Thoracic aorta (tissue), 2 donors: Measurements from ENCODE around the gene SGMS1. TPM values are rescaled to one million over a fixed set of nuclear protein-coding genes. Genes with fewer than 3 reads are reported as not detected.

Experiments used
- ATAC-seq: fragments of 150-250 bp; one replicate; pipeline ENCODE4 v1.8.0; 2017; ENCODE audit warnings: low read depth; ENCODE audit not compliant: insufficient number of reproducible peaks, low FRiP score
- DNase-seq: peaks from one replicate; pipeline ENCODE4 v3.0.0-alpha.2; 2020; ENCODE audit warnings: low spot score
- H3K27ac ChIP-seq, 2 donors: fragments of 200-600 bp; sonication (generic); 1 replicate in 1 of 2; 2 replicates in 1 of 2; pipeline ENCODE4 v1.5.1; 2016; ENCODE audit warnings: mild to moderate bottlenecking in 2 of 2, moderate library complexity in 2 of 2
- H3K27me3 ChIP-seq: fragments of 200-600 bp; sonication (generic); replicated peaks from 2 replicates; pipeline ENCODE4 v1.6.0; 2016; ENCODE audit warnings: mild to moderate bottlenecking; ENCODE audit not compliant: insufficient read depth
- H3K36me3 ChIP-seq: fragments of 200-600 bp; sonication (generic); one replicate; pipeline ENCODE4 v1.5.1; 2016
- H3K4me1 ChIP-seq, 2 donors: fragments of 200-600 bp; sonication (generic); 1 replicate in 1 of 2; 2 replicates in 1 of 2; pipeline versions ENCODE4 v1.5.1 to v1.6.0; 2016; ENCODE audit warnings: low read depth in 2 of 2, mild to moderate bottlenecking in 1 of 2; ENCODE audit not compliant: control insufficient read depth in 1 of 2
- H3K4me3 ChIP-seq: fragments of 200-600 bp; sonication (generic); 2 replicates; pipeline ENCODE4 v1.5.1; 2016; ENCODE audit warnings: mild to moderate bottlenecking
- H3K9me3 ChIP-seq: fragments of 200-600 bp; sonication (generic); 2 replicates; pipeline ENCODE4 v1.5.1; 2016
- total RNA-seq, 2 donors: library from RNA; depleted of rRNA; stranded (reverse); fragments of >200 nt; gene quantifications; one replicate each; pipeline versions ENCODE4 v1.1.0 to v1.2.3, GENCODE V29; 2016
- TF ChIP-seq, protein P1 (sequence below): fragments of 200-600 bp; sonication (generic); IDR thresholded peaks from one replicate; pipeline ENCODE4 v1.5.1; 2019; ENCODE audit warnings: antibody characterized with exemption

Gene SGMS1
- total RNA-seq, 2 donors from 2014 or later: 60.5 to 92.3 TPM

DNA sequence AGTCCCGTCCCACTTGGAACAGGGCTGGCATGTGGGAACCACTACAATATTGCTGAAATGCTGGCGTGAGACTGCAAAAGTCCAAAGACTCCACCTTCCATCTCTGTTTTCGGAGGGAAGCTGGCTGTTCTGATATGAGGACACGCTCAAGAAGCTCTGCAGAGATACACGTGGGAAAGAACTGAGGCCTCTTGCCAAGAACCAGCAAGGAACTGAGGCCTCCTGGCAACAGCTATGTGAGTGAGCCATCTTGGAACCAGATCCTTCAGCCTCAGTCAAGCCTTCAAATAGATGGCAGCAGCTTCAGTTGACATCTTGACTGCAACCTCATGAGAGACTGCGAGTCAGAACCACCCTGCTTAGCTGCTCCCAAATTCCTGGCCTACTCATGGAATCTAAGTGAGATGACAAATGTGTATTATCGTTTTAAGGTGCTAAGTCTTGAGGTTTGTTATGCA, 30.8 kb downstream of the SGMS1 start:
- Histone ChIP-seq H3K9me3 (no peaks in the 10 kb centered on the region), H3K27ac (no peak overlapping the region), H3K27me3 (no peaks in the 10 kb centered on the region), H3K36me3 (peaks cover 6% of the 10 kb centered on the region), H3K4me1 (peaks cover 0 to 7% of the 10 kb centered on the region in 2 donors), H3K4me3 (no peak overlapping the region)
- no peak for ATAC-seq
- DNase-seq: no peak
- TF ChIP-seq, protein P1, sequence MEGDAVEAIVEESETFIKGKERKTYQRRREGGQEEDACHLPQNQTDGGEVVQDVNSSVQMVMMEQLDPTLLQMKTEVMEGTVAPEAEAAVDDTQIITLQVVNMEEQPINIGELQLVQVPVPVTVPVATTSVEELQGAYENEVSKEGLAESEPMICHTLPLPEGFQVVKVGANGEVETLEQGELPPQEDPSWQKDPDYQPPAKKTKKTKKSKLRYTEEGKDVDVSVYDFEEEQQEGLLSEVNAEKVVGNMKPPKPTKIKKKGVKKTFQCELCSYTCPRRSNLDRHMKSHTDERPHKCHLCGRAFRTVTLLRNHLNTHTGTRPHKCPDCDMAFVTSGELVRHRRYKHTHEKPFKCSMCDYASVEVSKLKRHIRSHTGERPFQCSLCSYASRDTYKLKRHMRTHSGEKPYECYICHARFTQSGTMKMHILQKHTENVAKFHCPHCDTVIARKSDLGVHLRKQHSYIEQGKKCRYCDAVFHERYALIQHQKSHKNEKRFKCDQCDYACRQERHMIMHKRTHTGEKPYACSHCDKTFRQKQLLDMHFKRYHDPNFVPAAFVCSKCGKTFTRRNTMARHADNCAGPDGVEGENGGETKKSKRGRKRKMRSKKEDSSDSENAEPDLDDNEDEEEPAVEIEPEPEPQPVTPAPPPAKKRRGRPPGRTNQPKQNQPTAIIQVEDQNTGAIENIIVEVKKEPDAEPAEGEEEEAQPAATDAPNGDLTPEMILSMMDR: no peak

DNA sequence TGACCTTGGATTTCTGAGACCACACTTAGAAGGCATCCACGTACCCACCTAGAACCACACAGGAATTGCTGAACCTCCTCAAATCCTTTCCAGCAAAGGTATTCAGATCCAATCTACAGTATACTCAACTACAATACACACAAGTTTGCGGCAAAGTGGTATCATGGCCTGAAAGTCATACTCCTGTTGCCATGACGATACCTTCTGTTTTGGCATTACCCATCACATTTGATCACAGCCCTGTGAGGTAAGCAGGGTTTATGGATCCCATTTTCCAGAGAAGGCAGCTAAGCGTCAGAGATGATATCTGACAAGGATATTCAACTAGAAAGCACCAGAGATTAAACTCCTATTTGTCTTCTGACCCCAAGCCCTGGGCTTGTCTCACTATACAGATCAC, 32.8 kb downstream of the SGMS1 start:
- no peak for ATAC-seq
- Histone ChIP-seq H3K4me3 (no peak overlapping the region), H3K36me3 (peaks cover 6% of the 10 kb centered on the region), H3K4me1 (peaks cover 0 to 7% of the 10 kb centered on the region in 2 donors), H3K27ac (no peak overlapping the region), H3K27me3 (no peaks in the 10 kb centered on the region), H3K9me3 (no peaks in the 10 kb centered on the region)
- TF ChIP-seq, protein P1: no peak
- no peak for DNase-seq

DNA sequence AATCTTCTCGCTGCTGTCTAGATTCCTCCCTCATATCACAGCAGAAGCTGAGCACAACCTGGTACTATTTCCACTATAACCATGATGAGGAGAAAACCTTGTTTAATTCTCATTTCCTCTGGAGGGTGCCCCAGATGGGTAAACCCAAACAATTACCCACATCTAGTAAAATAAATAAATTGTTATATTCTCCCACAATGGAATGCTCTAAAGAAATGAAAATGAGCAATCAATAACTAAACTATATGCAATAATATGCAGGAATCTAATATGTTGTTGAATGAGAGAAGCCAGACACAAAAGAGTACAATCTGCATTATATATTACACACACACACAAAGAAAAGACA, 37.0 kb downstream of the SGMS1 start:
- TF ChIP-seq, protein P1: no peak
- H3K27me3 ChIP-seq: no peaks in the 10 kb centered on the region
- no peak for DNase-seq
- H3K36me3 ChIP-seq: peaks cover 6% of the 10 kb centered on the region
- no peaks in the 10 kb centered on the region for H3K4me1 ChIP-seq
- no peak for ATAC-seq
- H3K9me3 ChIP-seq: no peaks in the 10 kb centered on the region
- H3K27ac ChIP-seq: no peak overlapping the region
- no peak overlapping the region for H3K4me3 ChIP-seq

DNA sequence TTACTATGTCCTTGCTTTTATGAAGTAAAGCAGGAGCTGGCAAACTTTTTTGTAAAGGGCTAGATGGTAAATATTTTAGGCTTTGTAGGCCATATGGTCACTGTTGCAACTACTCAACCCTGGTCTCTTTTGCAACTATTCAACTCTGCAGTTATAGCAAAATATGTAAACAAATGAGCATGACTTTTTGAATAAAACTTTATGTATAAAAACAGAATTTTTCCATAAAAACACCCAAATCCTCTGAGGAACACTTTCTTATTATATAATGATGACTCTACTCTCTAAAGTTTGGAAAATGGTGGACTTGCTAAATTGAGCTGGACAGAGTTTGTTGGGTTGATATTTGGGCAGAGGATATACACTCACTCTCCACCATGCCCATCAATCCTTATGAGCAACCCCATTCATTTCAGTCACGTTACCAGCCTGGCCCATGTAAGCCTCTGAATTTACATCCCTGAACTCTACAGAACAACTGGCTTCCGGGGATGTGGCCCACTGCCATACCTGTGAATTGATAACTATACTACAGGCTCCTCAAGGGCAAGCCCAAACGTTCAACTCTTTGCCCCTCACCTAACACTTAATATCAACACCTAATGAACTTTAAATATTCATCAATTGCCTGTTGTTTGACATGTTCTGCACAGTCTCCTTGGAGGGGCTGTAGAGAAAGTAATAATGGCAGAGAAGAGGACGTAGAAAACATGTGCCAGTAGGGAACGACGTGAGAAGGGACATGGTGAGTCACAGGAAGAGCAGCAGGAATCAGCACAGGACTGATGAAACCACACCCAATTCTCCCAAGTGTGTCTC, 37.6 kb downstream of the SGMS1 start:
- Histone ChIP-seq H3K36me3 (peaks cover 6% of the 10 kb centered on the region), H3K4me3 (no peak overlapping the region), H3K27me3 (no peaks in the 10 kb centered on the region), H3K9me3 (no peaks in the 10 kb centered on the region), H3K4me1 (no peaks in the 10 kb centered on the region), H3K27ac (no peak overlapping the region)
- no peak for ATAC-seq
- TF ChIP-seq, protein P1: no peak
- no peak for DNase-seq

DNA sequence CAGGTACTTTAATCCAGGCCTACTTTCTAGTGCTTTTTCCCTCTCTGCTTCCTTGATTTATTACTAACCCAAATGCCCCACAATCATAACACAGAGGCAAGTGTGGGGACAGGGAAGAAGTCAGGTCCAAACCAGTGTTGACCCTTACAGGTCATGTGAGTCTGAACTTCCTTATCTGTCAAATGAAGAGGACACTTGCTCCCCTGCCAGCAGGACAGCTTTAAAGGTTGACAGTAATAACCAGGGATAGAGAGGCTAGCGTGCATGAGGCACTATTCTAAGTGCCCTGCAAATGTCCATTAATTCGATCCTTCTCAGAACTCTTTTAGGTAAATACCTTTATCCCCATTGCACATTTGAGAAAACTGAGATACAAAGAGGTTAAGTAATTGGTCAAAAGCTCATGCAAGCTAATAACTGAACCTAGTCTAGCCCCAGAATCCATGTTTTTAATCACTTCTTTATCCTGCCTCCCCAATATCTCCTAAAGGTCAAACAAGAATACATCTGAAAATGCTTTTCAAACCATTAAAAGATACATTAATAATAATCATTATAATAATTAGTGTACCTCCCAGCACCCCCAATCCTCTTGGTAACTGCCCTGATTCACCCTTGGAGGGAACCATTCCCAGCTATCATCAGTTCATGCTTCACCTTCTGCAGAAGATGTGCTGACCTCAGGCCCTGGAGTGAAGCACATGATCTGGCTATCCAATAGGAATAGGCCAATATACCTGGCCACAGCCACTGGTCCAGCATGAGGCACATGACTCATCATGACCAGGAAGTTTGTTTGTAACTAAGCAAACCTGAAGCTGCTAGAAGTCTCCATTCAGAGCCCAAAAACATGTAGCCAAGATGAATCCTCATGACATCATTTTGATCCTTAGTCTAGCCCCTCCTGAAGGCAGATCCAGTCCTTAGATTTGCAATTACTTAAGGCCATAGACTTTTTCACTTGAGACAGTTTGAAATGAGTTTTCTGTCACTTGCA, 40.7 kb downstream of the SGMS1 start:
- DNase-seq (no peak), ATAC-seq (no peak)
- Histone ChIP-seq H3K27ac (no peak overlapping the region), H3K9me3 (no peaks in the 10 kb centered on the region), H3K36me3 (no peaks in the 10 kb centered on the region), H3K4me1 (peaks cover 1 to 3% of the 10 kb centered on the region in 2 donors), H3K27me3 (no peaks in the 10 kb centered on the region), H3K4me3 (no peak overlapping the region)
- TF ChIP-seq, protein P1: no peak
